Testis (tissue), 2 donors: Measurements from ENCODE around the gene RBBP8NL.

Source experiments
- CTCF ChIP-seq, 3 experiments: fragments of 450-650 bp in 2 of 3; fragments of 200-600 bp in 1 of 3; sonication (generic) in 1 of 3; IDR thresholded peaks; one replicate each; pipeline ENCODE4 v1.5.1; 2016 to 2019; ENCODE audit warnings: antibody characterized with exemption in 3 of 3, mild to moderate bottlenecking in 2 of 3, moderate library complexity in 1 of 3
- POLR2A ChIP-seq: fragments of 450-650 bp; IDR thresholded peaks from one replicate; pipeline ENCODE4 v1.6.1; 2017; ENCODE audit warnings: antibody characterized with exemption, mild to moderate bottlenecking, moderate library complexity

- TF ChIP-seq POLR2A: no peak
- TF ChIP-seq CTCF (IDR thresholded peaks at IDR 0.05): no peak
Measured at GRCh38 chr20:62369815-62370114, 57.6 kb downstream of the RBBP8NL start.
